Left lung (tissue), 10 donors: Measurements from ENCODE around the gene GAS2L1. TPM values are rescaled to one million over a fixed set of nuclear protein-coding genes. Genes with fewer than 3 reads are reported as not detected.

Experiments
- ATAC-seq: fragments of 200-7000 bp; cut with Tn5 transposase; one replicate; pipeline ENCODE4 v1.9.1; 2020; ENCODE audit warnings: moderate library complexity
- DNase-seq, 4 donors: peaks; one replicate each; pipeline ENCODE4 v3.0.0-alpha.2; 2013 to 2020
- H3K27ac ChIP-seq, 2 donors: fragments of 200-600 bp; sonication (generic) in 1 of 2; one replicate each; pipeline versions ENCODE4 v1.5.0 to v1.8.0; 2020 to 2021
- H3K27me3 ChIP-seq, 2 donors: fragments of 200-600 bp; sonication (generic) in 1 of 2; one replicate each; pipeline versions ENCODE4 v1.5.0 to v1.8.0; 2020 to 2021
- H3K36me3 ChIP-seq, 2 donors: fragments of 200-600 bp; sonication (generic) in 1 of 2; one replicate each; pipeline versions ENCODE4 v1.5.0 to v1.8.0; 2020 to 2021
- H3K4me1 ChIP-seq, 2 donors: fragments of 200-600 bp; one replicate each; pipeline ENCODE4 v1.8.0; 2021
- H3K4me3 ChIP-seq, 2 donors: fragments of 200-600 bp; sonication (generic) in 1 of 2; one replicate each; pipeline versions ENCODE4 v1.5.0 to v1.8.0; 2020 to 2021; ENCODE audit warnings: mild to moderate bottlenecking in 1 of 2
- H3K9me3 ChIP-seq, 2 donors: fragments of 200-600 bp; sonication (generic) in 1 of 2; one replicate each; pipeline versions ENCODE4 v1.5.0 to v1.8.0; 2020 to 2021
- intact Hi-C, 2 donors: fragments of 100-400 bp; cut with DNase I; formaldehyde crosslinking; loops; one replicate each; pipeline versions ENCODE4 v1.11.2 to v1.14.2; 2022
- polyA plus RNA-seq, 6 donors: library from polyadenylated mRNA; unstranded; fragments of 120-200 nt; gene quantifications; one replicate each; pipeline ENCODE4 v1.2.1, GENCODE V29; 2013; ENCODE audit not compliant: insufficient read length in 6 of 6
- total RNA-seq, 2 donors: library from RNA; stranded (reverse); fragmentation: NEBNext Ultra II Directional; extraction: Animal tissue kit (Norgen Biotek cat#: 25700); gene quantifications; one replicate each; pipeline ENCODE4 v1.2.1, GENCODE V29; 2021
- TF ChIP-seq, protein P1 (sequence below), 2 donors: fragments of 200-600 bp; sonication (generic) in 1 of 2; IDR thresholded peaks; one replicate each; pipeline versions ENCODE4 v1.5.0 to v1.8.0; 2021; ENCODE audit warnings: antibody characterized with exemption in 2 of 2
- donor health status: DM: no; HTN: yes; CAD: no.
- donor health status: DM: no; HTN: no; CAD: no.

The GAS2L1 gene
- total and polyA plus RNA-seq, 8 donors: 5.3 to 32.6 (median 9.1) TPM

DNA sequence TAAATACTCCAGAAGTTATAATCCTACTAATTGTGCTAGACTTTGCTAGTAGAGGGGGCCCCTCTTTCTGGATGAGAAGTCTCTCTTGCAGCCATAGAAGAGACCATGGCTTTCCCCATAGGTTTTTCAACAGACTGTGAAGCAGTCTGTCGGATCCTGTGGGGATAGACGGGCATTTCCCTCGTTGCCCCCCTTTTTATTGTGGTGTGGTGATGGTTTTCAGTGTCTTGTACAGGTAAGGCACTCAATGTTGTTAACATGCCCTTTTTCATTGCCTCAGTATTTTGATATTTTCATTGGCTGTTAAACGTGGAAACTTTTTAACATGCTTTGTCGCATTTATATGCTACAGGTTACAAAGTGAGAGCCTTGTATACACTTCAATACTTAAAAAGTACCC is 16.4 kb upstream of the GAS2L1 start:
- intact Hi-C loops: no loop called here
- H3K27ac ChIP-seq: no peak overlapping the region
- no peaks in the 10 kb centered on the region for H3K9me3 ChIP-seq
- peaks cover 0 to 100% of the 10 kb centered on the region in 2 donors for H3K36me3 ChIP-seq
- H3K4me1 ChIP-seq: no peaks in the 10 kb centered on the region
- DNase-seq (no peak), ATAC-seq (no peak)
- no peak overlapping the region for H3K4me3 ChIP-seq
- TF ChIP-seq, protein P1, sequence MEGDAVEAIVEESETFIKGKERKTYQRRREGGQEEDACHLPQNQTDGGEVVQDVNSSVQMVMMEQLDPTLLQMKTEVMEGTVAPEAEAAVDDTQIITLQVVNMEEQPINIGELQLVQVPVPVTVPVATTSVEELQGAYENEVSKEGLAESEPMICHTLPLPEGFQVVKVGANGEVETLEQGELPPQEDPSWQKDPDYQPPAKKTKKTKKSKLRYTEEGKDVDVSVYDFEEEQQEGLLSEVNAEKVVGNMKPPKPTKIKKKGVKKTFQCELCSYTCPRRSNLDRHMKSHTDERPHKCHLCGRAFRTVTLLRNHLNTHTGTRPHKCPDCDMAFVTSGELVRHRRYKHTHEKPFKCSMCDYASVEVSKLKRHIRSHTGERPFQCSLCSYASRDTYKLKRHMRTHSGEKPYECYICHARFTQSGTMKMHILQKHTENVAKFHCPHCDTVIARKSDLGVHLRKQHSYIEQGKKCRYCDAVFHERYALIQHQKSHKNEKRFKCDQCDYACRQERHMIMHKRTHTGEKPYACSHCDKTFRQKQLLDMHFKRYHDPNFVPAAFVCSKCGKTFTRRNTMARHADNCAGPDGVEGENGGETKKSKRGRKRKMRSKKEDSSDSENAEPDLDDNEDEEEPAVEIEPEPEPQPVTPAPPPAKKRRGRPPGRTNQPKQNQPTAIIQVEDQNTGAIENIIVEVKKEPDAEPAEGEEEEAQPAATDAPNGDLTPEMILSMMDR (IDR thresholded peaks at IDR 0.05): no peak
- no peaks in the 10 kb centered on the region for H3K27me3 ChIP-seq

DNA sequence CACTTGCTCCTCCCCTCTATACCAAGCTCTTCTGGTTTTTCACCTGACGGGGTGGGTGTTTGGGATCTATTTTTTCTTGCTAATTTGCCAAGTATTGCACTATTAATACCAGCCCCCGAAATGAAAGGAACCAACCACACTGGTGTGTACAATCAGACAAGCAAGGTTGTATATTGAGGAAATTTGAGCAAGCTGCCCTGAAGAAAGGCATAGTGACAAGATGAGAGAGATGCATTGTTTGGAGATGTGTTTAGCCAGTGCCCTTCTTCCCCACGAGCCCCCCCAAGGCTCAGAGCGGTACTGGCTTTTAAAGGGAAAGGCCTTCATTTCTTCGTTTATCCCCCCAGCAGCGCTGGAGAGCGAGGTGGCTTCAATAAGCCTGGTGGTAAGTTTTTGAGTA is 15.2 kb upstream of the GAS2L1 start:
- Histone ChIP-seq H3K27ac (no peak overlapping the region), H3K36me3 (peaks cover 0 to 100% of the 10 kb centered on the region in 2 donors), H3K4me1 (no peaks in the 10 kb centered on the region), H3K9me3 (no peaks in the 10 kb centered on the region), H3K4me3 (no peak overlapping the region), H3K27me3 (no peaks in the 10 kb centered on the region)
- ATAC-seq: no peak
- intact Hi-C loops: no loop called here
- TF ChIP-seq, protein P1 (IDR thresholded peaks at IDR 0.05): no peak
- no peak for DNase-seq

DNA sequence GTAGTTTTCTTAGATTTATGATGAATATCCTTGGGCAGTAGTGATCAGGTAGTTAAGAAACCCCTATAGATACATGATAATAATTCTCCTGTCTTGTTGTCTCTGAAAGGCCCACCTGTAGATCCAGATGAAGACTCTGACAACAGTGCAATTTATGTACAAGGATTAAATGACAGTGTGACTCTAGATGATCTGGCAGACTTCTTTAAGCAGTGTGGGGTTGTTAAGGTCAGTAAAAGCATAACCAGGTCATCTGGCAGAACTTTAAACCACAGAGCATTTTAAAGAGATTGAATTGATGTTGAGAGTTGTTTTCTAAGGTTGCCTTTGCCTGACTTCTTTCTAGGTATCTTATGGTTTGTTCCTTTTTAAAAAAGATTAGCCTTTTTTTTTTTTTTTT is 14.1 kb upstream of the GAS2L1 start:
- Histone ChIP-seq H3K4me1 (no peaks in the 10 kb centered on the region), H3K27me3 (no peaks in the 10 kb centered on the region), H3K27ac (no peak overlapping the region), H3K4me3 (no peak overlapping the region), H3K9me3 (no peaks in the 10 kb centered on the region), H3K36me3 (peaks cover 7 to 100% of the 10 kb centered on the region in 2 donors)
- no peak for ATAC-seq
- intact Hi-C loops: no loop called here
- TF ChIP-seq, protein P1 (IDR thresholded peaks at IDR 0.05): no peak
- DNase-seq: no peak

DNA sequence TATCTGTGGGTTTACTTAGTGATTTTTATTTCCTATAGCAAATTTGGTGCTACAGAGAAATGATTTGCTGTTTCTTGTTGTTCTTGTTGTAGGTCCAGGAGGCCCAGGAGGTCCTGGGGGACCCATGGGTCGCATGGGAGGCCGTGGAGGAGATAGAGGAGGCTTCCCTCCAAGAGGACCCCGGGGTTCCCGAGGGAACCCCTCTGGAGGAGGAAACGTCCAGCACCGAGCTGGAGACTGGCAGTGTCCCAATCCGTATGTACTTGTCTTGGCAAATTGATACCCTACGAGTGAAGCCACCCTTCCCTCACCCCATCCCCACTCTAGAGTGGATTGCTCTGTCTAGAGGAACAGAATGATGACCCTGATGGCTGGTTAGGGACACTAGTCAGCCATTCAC is 7.8 kb upstream of the GAS2L1 start:
- TF ChIP-seq, protein P1 (IDR thresholded peaks at IDR 0.05): no peak
- Histone ChIP-seq H3K4me1 (peaks cover 8 to 9% of the 10 kb centered on the region in 2 donors), H3K27me3 (no peaks in the 10 kb centered on the region), H3K4me3 (no peak overlapping the region), H3K27ac (no peak overlapping the region), H3K9me3 (no peaks in the 10 kb centered on the region), H3K36me3 (peaks cover 20 to 86% of the 10 kb centered on the region in 2 donors)
- DNase-seq (no peak), ATAC-seq (no peak)
- intact Hi-C loops: no loop called here

DNA sequence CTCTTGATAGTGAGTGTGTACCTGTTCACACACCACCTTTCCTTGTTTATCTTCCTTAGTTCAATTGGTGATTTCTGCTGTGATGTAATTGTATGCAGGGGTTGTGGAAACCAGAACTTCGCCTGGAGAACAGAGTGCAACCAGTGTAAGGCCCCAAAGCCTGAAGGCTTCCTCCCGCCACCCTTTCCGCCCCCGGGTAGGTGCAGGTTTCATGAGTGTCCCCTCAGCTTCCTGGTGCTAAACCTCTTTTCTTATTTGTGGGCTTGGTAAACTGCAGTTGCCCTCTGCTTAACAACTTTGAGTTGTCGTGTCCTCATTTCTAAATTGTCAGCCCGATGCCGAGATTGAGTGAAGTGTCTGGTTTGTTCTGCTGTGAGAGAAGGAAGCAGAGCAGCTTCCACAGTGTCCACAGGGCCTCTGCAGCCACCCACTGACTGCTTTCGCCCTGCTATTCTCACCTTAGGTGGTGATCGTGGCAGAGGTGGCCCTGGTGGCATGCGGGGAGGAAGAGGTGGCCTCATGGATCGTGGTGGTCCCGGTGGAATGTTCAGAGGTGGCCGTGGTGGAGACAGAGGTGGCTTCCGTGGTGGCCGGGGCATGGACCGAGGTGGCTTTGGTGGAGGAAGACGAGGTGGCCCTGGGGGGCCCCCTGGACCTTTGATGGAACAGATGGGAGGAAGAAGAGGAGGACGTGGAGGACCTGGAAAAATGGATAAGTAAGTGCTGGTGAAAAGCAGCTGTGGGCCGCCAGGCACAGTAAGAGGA is 7.1 kb upstream of the GAS2L1 start:
- TF ChIP-seq, protein P1 (IDR thresholded peaks at IDR 0.05): no peak
- intact Hi-C loops: no loop called here

More for the DNA sequence above, 7.1 kb upstream of the GAS2L1 start:
- no peak for DNase-seq
- peaks cover 20 to 79% of the 10 kb centered on the region in 2 donors for H3K36me3 ChIP-seq
- no peaks in the 10 kb centered on the region for H3K27me3 ChIP-seq
- peaks cover 8 to 9% of the 10 kb centered on the region in 2 donors for H3K4me1 ChIP-seq
- H3K4me3 ChIP-seq: no peak overlapping the region
- H3K9me3 ChIP-seq: no peaks in the 10 kb centered on the region
- no peak overlapping the region for H3K27ac ChIP-seq
- no peak for ATAC-seq
